Ovary (tissue), 3 donors: ENCODE results near the gene CLIC3.

Experiments
- CTCF ChIP-seq, 3 donors: fragments of 450-650 bp in 2 of 3; fragments of 200-600 bp in 1 of 3; IDR thresholded peaks; one replicate each; pipeline versions ENCODE4 v1.5.1 to v1.8.0; 2016 to 2022; ENCODE audit warnings: antibody characterized with exemption in 3 of 3, mild to moderate bottlenecking in 1 of 3
- EP300 ChIP-seq: sonication (generic); formaldehyde crosslinking; IDR thresholded peaks from one replicate; pipeline ENCODE4 v1.6.1; 2017; ENCODE audit warnings: antibody characterized with exemption
- POLR2A ChIP-seq: fragments of 450-650 bp; IDR thresholded peaks from one replicate; pipeline ENCODE4 v1.6.1; 2017; ENCODE audit warnings: antibody characterized with exemption, mild to moderate bottlenecking, moderate library complexity
- donor health status: DM: no; HTN: no; CAD: no.

- TF ChIP-seq CTCF (IDR thresholded peaks at IDR 0.05) (no peak), EP300 (no peak), POLR2A (no peak)
Measured at GRCh38 chr9:136949239-136949816, 47.0 kb downstream of the CLIC3 start.
